Hepatocyte (in vitro differentiated cells): ENCODE measurements around the gene PITX1. TPM values are rescaled to one million over a fixed set of nuclear protein-coding genes. Genes with fewer than 3 reads are reported as not detected.

Experiments used
- DNase-seq: peaks from one replicate; pipeline ENCODE4 v3.0.0-alpha.2; 2016; ENCODE audit warnings: low spot score
- H2AFZ ChIP-seq: fragments of 200-600 bp; sonication (generic); 2 replicates; pipeline ENCODE4 v1.6.0; 2016; ENCODE audit warnings: antibody characterized with exemption, mild to moderate bottlenecking
- H3K27ac ChIP-seq: fragments of 200-600 bp; sonication (generic); 2 replicates; pipeline ENCODE4 v1.5.1; 2016; ENCODE audit warnings: mild to moderate bottlenecking
- H3K27me3 ChIP-seq: fragments of 200-600 bp; sonication (generic); 2 replicates; pipeline ENCODE4 v1.6.1; 2016
- H3K36me3 ChIP-seq: fragments of 200-600 bp; sonication (generic); replicated peaks from 2 replicates; pipeline ENCODE4 v1.5.1; 2016; ENCODE audit warnings: low read depth; ENCODE audit not compliant: insufficient read depth
- H3K4me1 ChIP-seq: fragments of 200-600 bp; sonication (generic); 2 replicates; pipeline ENCODE4 v1.5.1; 2016; ENCODE audit warnings: mild to moderate bottlenecking, moderate library complexity; ENCODE audit not compliant: insufficient read depth
- H3K4me2 ChIP-seq: fragments of 200-600 bp; sonication (generic); 2 replicates; pipeline ENCODE4 v1.6.0; 2016
- H3K4me3 ChIP-seq: fragments of 200-600 bp; sonication (generic); 2 replicates; pipeline ENCODE4 v1.5.1; 2016; ENCODE audit warnings: mild to moderate bottlenecking
- H3K79me2 ChIP-seq: fragments of 200-600 bp; sonication (generic); 2 replicates; pipeline ENCODE4 v1.6.0; 2017; ENCODE audit warnings: mild to moderate bottlenecking
- H3K9me2 ChIP-seq: fragments of 200-600 bp; sonication (generic); replicated peaks from 2 replicates; pipeline ENCODE4 v1.6.0; 2017; ENCODE audit warnings: mild to moderate bottlenecking; ENCODE audit not compliant: insufficient read depth
- H3K9me3 ChIP-seq: fragments of 200-600 bp; sonication (generic); 2 replicates; pipeline ENCODE4 v1.5.1; 2016; ENCODE audit warnings: low read depth, mild to moderate bottlenecking
- H4K20me1 ChIP-seq: fragments of 200-600 bp; sonication (generic); 2 replicates; pipeline ENCODE4 v1.6.0; 2016; ENCODE audit warnings: mild to moderate bottlenecking; ENCODE audit not compliant: insufficient read depth, poor library complexity, severe bottlenecking
- EZH2 ChIP-seq: fragments of 200-600 bp; sonication (generic); IDR thresholded peaks from 2 replicates; pipeline ENCODE4 v1.6.1; 2016; ENCODE audit warnings: antibody characterized with exemption, mild to moderate bottlenecking, borderline replicate concordance
- EZH2phosphoT487 ChIP-seq: fragments of 200-600 bp; sonication (generic); IDR thresholded peaks from one replicate; pipeline ENCODE4 v1.6.1; 2018; ENCODE audit warnings: antibody characterized with exemption, mild to moderate bottlenecking, low read depth, moderate library complexity; ENCODE audit not compliant: unreplicated experiment, severe bottlenecking
- WGBS: methylation state at CpG from one replicate; pipeline ENCODE4 v1.1.6; 2016; ENCODE audit warnings: low lambda C conversion rate; ENCODE audit errors: missing lambda C conversion rate; 5-methylcytosine and 5-hydroxymethylcytosine counted together
- polyA plus RNA-seq: library from polyadenylated mRNA; unstranded; fragments of >200 nt; fragmentation: Nextera tagmentation; extraction: Ambion mirVana; gene quantifications from 2 replicates; pipeline ENCODE4 v1.2.1, GENCODE V29; 2016
- total RNA-seq: library from RNA; depleted of rRNA; stranded (reverse); fragments of >200 nt; gene quantifications from 2 replicates; pipeline ENCODE4 v1.2.3, GENCODE V29; 2014
- TF ChIP-seq, protein P1 (sequence below): fragments of 200-600 bp; sonication (generic); IDR thresholded peaks from 2 replicates; pipeline ENCODE4 v1.5.1; 2016; ENCODE audit warnings: antibody characterized with exemption, mild to moderate bottlenecking; ENCODE audit not compliant: poor library complexity

Gene PITX1
- total and polyA plus RNA-seq, 2 experiments from 2014 or later = 64.9 to 141 TPM

- WGBS = 83% methylated on average over 17 of the region's 17 CpGs
- no peaks in the 10 kb centered on the region for H4K20me1 ChIP-seq
- TF ChIP-seq EZH2phosphoT487 (no peak), EZH2 (no peak)
- TF ChIP-seq, protein P1, sequence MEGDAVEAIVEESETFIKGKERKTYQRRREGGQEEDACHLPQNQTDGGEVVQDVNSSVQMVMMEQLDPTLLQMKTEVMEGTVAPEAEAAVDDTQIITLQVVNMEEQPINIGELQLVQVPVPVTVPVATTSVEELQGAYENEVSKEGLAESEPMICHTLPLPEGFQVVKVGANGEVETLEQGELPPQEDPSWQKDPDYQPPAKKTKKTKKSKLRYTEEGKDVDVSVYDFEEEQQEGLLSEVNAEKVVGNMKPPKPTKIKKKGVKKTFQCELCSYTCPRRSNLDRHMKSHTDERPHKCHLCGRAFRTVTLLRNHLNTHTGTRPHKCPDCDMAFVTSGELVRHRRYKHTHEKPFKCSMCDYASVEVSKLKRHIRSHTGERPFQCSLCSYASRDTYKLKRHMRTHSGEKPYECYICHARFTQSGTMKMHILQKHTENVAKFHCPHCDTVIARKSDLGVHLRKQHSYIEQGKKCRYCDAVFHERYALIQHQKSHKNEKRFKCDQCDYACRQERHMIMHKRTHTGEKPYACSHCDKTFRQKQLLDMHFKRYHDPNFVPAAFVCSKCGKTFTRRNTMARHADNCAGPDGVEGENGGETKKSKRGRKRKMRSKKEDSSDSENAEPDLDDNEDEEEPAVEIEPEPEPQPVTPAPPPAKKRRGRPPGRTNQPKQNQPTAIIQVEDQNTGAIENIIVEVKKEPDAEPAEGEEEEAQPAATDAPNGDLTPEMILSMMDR = no peak
- no peaks in the 10 kb centered on the region for H3K27me3 ChIP-seq
- no peak overlapping the region for H3K4me3 ChIP-seq
- no peak overlapping the region for H3K4me2 ChIP-seq
- H3K4me1 ChIP-seq = no peaks in the 10 kb centered on the region
- H3K27ac ChIP-seq = no peak overlapping the region
- no peaks in the 10 kb centered on the region for H3K36me3 ChIP-seq
- no peaks in the 10 kb centered on the region for H3K79me2 ChIP-seq
- H3K9me3 ChIP-seq = no peaks in the 10 kb centered on the region
- no peaks in the 10 kb centered on the region for H3K9me2 ChIP-seq
- DNase-seq = no peak
- no peak overlapping the region for H2AFZ ChIP-seq
Observed at GRCh38 chr5:135062216-135063055, 28.4 kb upstream of the PITX1 start.

- Histone ChIP-seq H3K9me3 (no peaks in the 10 kb centered on the region), H3K9me2 (no peaks in the 10 kb centered on the region), H3K4me3 (no peak overlapping the region), H3K27me3 (no peaks in the 10 kb centered on the region), H3K79me2 (no peaks in the 10 kb centered on the region), H4K20me1 (no peaks in the 10 kb centered on the region), H3K36me3 (no peaks in the 10 kb centered on the region), H3K4me1 (no peaks in the 10 kb centered on the region), H3K4me2 (no peak overlapping the region), H3K27ac (no peak overlapping the region), H2AFZ (no peak overlapping the region)
- TF ChIP-seq EZH2phosphoT487 (no peak), EZH2 (no peak)
- TF ChIP-seq, protein P1 = no peak
- 97% methylated on average over 6 of the region's 6 CpGs for WGBS
- DNase-seq = no peak
Observed at GRCh38 chr5:135061001-135061400, 27.0 kb upstream of the PITX1 start.

GRCh38 chr5:135060021-135060420, 26.0 kb upstream of the PITX1 start:
- H3K4me3 ChIP-seq = no peak overlapping the region
- no peaks in the 10 kb centered on the region for H3K36me3 ChIP-seq
- H3K4me1 ChIP-seq = no peaks in the 10 kb centered on the region
- no peak for DNase-seq
- no peaks in the 10 kb centered on the region for H3K27me3 ChIP-seq
- H3K9me2 ChIP-seq = no peaks in the 10 kb centered on the region
- no peaks in the 10 kb centered on the region for H3K79me2 ChIP-seq
- TF ChIP-seq, protein P1 = no peak
- no peak for TF ChIP-seq EZH2
- no peak for TF ChIP-seq EZH2phosphoT487
- WGBS = 76% methylated on average over 3 of the region's 3 CpGs
- no peaks in the 10 kb centered on the region for H3K9me3 ChIP-seq
- no peak overlapping the region for H2AFZ ChIP-seq
- no peak overlapping the region for H3K27ac ChIP-seq
- no peak overlapping the region for H3K4me2 ChIP-seq
- H4K20me1 ChIP-seq = no peaks in the 10 kb centered on the region
